ENCODE results near the gene UVSSA. TPM values are rescaled to one million over a fixed set of nuclear protein-coding genes. Genes with fewer than 3 reads are reported as not detected.

Gene UVSSA
- total and polyA plus RNA-seq, 2 donors (not counting 1 experiment from before 2014, with no cell fraction given), result 34.6 to 40.5 TPM

DNA sequence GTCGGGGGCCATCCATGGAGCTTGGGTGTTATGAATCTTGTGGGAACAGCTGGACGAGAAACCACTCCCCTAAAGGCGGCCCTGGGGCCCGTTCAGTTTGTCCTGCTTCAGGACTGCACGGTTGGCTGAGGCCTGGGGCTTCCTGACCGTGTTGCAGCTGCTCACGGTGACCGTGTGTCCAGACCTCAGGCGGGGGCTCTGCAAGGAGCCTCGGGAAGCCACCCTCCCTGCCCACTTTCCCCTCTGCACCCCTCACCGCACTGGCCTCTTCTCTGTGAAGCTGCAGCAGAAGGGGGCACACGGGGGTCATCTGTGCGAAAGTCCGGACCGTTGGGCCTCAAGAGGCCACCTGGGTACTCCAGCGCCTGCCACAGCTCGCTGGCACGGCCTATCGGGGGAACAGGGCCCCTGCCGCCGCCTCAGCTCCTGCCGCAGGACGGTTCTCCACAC lies 29.4 kb downstream of the UVSSA start:
- H3K4me1 Mint-ChIP-seq, result no peaks in the 10 kb centered on the region
- no peak for DNase-seq
- WGBS (ENCODE audit: insufficient coverage), result 94% methylated on average over 23 of the region's 23 CpGs

DNA sequence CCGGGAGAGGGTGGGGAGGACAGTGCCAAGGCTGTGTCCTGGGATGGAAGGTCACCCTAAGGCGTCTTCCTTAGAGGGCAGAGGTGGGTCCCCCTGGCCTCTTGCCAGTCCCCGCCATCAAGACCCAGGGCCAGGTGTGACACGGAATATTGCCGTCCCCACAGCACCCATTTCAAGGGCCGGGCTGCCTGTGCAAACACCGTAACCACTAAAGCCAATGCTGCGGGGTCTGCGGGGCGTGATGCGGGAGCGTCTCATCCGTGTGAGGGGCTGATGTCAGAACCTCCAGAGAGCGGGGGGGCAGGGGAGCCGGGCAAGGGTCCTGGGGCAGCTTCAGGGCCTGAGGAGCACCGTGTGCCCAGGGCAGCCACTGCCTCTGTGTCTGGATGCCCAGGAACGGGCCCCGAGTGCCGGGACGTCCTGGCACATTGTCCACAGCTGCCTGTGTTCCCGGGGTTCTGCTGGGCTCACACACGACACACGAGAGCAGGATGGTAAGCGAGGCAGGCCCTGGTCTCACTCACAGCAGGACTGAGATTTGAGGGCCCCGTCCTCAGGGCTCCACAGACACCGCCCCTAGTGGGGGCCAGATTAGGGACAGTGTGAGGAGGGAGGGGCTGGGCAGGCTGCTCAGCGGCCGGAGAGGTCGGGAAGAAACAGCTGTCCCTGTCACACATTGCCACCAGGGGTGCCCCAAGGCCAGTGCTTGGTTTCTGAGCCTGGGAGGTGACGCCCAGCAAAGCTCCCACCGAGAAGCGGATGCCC lies 30.0 kb downstream of the UVSSA start:
- H3K36me3 ChIP-seq (replicated peaks in 1 of 2; ENCODE audit: control extremely low read depth in 1 of 2, control insufficient read depth in 1 of 2, extremely low read depth in 1 of 2, insufficient read depth in 2 of 2, low read length in 1 of 2), result peaks cover 0 to 11% of the 10 kb centered on the region in 2 experiments
- H3K79me2 ChIP-seq (ENCODE audit: control insufficient read depth, insufficient read depth, low read length), result no peaks in the 10 kb centered on the region
- no peaks in the 10 kb centered on the region for H3K9me3 Mint-ChIP-seq (ENCODE audit: insufficient read depth)
- no peaks in the 10 kb centered on the region for H3K4me1 Mint-ChIP-seq
- H3K9me3 ChIP-seq (ENCODE audit: control extremely low read depth in 1 of 3, control insufficient read depth in 2 of 3, insufficient read depth in 1 of 3, low read length in 2 of 3), result peaks cover 0 to 4% (median 0%) of the 10 kb centered on the region in 3 donors
- no peaks in the 10 kb centered on the region for H3K27me3 Mint-ChIP-seq
- WGBS (ENCODE audit: insufficient coverage), result 96% methylated on average over 31 of the region's 32 CpGs
- intact Hi-C loops (cut with micrococcal nuclease), result no loop called here
- H2AFZ ChIP-seq (ENCODE audit: insufficient read depth, low read depth, low read length, poor library complexity, severe bottlenecking), result no peak overlapping the region
- TF ChIP-seq, protein P1, sequence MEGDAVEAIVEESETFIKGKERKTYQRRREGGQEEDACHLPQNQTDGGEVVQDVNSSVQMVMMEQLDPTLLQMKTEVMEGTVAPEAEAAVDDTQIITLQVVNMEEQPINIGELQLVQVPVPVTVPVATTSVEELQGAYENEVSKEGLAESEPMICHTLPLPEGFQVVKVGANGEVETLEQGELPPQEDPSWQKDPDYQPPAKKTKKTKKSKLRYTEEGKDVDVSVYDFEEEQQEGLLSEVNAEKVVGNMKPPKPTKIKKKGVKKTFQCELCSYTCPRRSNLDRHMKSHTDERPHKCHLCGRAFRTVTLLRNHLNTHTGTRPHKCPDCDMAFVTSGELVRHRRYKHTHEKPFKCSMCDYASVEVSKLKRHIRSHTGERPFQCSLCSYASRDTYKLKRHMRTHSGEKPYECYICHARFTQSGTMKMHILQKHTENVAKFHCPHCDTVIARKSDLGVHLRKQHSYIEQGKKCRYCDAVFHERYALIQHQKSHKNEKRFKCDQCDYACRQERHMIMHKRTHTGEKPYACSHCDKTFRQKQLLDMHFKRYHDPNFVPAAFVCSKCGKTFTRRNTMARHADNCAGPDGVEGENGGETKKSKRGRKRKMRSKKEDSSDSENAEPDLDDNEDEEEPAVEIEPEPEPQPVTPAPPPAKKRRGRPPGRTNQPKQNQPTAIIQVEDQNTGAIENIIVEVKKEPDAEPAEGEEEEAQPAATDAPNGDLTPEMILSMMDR (IDR thresholded peaks at IDR 0.05), result no peak
- no peak for TF ChIP-seq EZH2 (IDR thresholded peaks at IDR 0.05; ENCODE audit: borderline replicate concordance, insufficient read depth, low read depth, low read length, poor library complexity, severe bottlenecking)
- H3K27ac Mint-ChIP-seq, result no peak overlapping the region
- H3K4me2 ChIP-seq (replicated peaks; ENCODE audit: low read depth, low read length, poor library complexity, severe bottlenecking), result no peak overlapping the region
- no peaks in the 10 kb centered on the region for H3K4me1 ChIP-seq (ENCODE audit: control insufficient read depth in 2 of 2, insufficient read depth in 2 of 2, low read length in 2 of 2)
- no peaks in the 10 kb centered on the region for H4K20me1 ChIP-seq (ENCODE audit: control insufficient read depth, insufficient read depth, low read length, poor library complexity, severe bottlenecking)
- H3K9ac ChIP-seq (ENCODE audit: low read length), result no peak overlapping the region
- H3K4me3 Mint-ChIP-seq, result no peak overlapping the region
- ChIA-PET POLR2A (no interaction called here), CTCF (no interaction called here)
- no peak overlapping the region for H3K27ac ChIP-seq (ENCODE audit: low read length in 2 of 2)
- ATAC-seq (ENCODE audit: low read depth) (no peak), DNase-seq (no peak)
- no peak overlapping the region for H3K4me3 ChIP-seq (ENCODE audit: control extremely low read depth in 1 of 5, extremely low read depth in 1 of 5, insufficient read depth in 1 of 5, low read depth in 2 of 5, low read length in 4 of 5)
- H3K27me3 ChIP-seq (replicated peaks in 1 of 4; ENCODE audit: control extremely low read depth in 1 of 4, control insufficient read depth in 3 of 4, insufficient read depth in 4 of 4, low read length in 3 of 4), result no peaks in the 10 kb centered on the region

More for the DNA sequence above, 29.4 kb downstream of the UVSSA start:
- no peak overlapping the region for H3K9ac ChIP-seq (ENCODE audit: low read length)
- peaks cover 0 to 4% (median 0%) of the 10 kb centered on the region in 3 donors for H3K9me3 ChIP-seq (ENCODE audit: control extremely low read depth in 1 of 3, control insufficient read depth in 2 of 3, insufficient read depth in 1 of 3, low read length in 2 of 3)
- H3K4me2 ChIP-seq (replicated peaks; ENCODE audit: low read depth, low read length, poor library complexity, severe bottlenecking), result no peak overlapping the region
- ATAC-seq (ENCODE audit: low read depth), result no peak
- ChIA-PET CTCF (no interaction called here), POLR2A (no interaction called here)
- H3K79me2 ChIP-seq (ENCODE audit: control insufficient read depth, insufficient read depth, low read length), result no peaks in the 10 kb centered on the region
- H4K20me1 ChIP-seq (ENCODE audit: control insufficient read depth, insufficient read depth, low read length, poor library complexity, severe bottlenecking), result no peaks in the 10 kb centered on the region
- Mint-ChIP-seq H3K27me3 (no peaks in the 10 kb centered on the region), H3K9me3 (ENCODE audit: insufficient read depth) (no peaks in the 10 kb centered on the region), H3K27ac (no peak overlapping the region), H3K4me3 (no peak overlapping the region)
- peaks cover 0 to 11% of the 10 kb centered on the region in 2 experiments for H3K36me3 ChIP-seq (replicated peaks in 1 of 2; ENCODE audit: control extremely low read depth in 1 of 2, control insufficient read depth in 1 of 2, extremely low read depth in 1 of 2, insufficient read depth in 2 of 2, low read length in 1 of 2)
- H3K27ac ChIP-seq (ENCODE audit: low read length in 2 of 2), result no peak overlapping the region
- no peak for TF ChIP-seq EZH2 (IDR thresholded peaks at IDR 0.05; ENCODE audit: borderline replicate concordance, insufficient read depth, low read depth, low read length, poor library complexity, severe bottlenecking)
- TF ChIP-seq, protein P1 (IDR thresholded peaks at IDR 0.05), result no peak
- H2AFZ ChIP-seq (ENCODE audit: insufficient read depth, low read depth, low read length, poor library complexity, severe bottlenecking), result no peak overlapping the region
- no peaks in the 10 kb centered on the region for H3K4me1 ChIP-seq (ENCODE audit: control insufficient read depth in 2 of 2, insufficient read depth in 2 of 2, low read length in 2 of 2)
- no peak overlapping the region for H3K4me3 ChIP-seq (ENCODE audit: control extremely low read depth in 1 of 5, extremely low read depth in 1 of 5, insufficient read depth in 1 of 5, low read depth in 2 of 5, low read length in 4 of 5)
- intact Hi-C loops (cut with micrococcal nuclease), result no loop called here
- H3K27me3 ChIP-seq (replicated peaks in 1 of 4; ENCODE audit: control extremely low read depth in 1 of 4, control insufficient read depth in 3 of 4, insufficient read depth in 4 of 4, low read length in 3 of 4), result no peaks in the 10 kb centered on the region

Data from B cell (primary cell).